ENCODE data around the gene EIF2AK3. TPM values are rescaled to one million over a fixed set of nuclear protein-coding genes. Genes with fewer than 3 reads are reported as not detected.

EIF2AK3 gene
- total RNA-seq, 2 experiments from 2014 or later = 10.6 to 14.7 TPM

- no peaks in the 10 kb centered on the region for H3K27me3 Mint-ChIP-seq
- H3K9me3 Mint-ChIP-seq = no peaks in the 10 kb centered on the region
- H3K4me1 Mint-ChIP-seq = peaks cover 30% of the 10 kb centered on the region
- DNase-seq = no peak
- no peak overlapping the region for H3K4me3 Mint-ChIP-seq
- peaks cover 1% of the 10 kb centered on the region for H3K36me3 Mint-ChIP-seq
- no peak overlapping the region for H3K27ac Mint-ChIP-seq
Observed at GRCh38 chr2:88622307-88622706, 5.0 kb downstream of the EIF2AK3 start.

GRCh38 chr2:88621432-88621831, 5.8 kb downstream of the EIF2AK3 start:
- H3K27me3 Mint-ChIP-seq = no peaks in the 10 kb centered on the region
- H3K4me3 Mint-ChIP-seq = no peak overlapping the region
- DNase-seq = no peak
- H3K36me3 Mint-ChIP-seq = peaks cover 1% of the 10 kb centered on the region
- no peak overlapping the region for H3K27ac Mint-ChIP-seq
- no peaks in the 10 kb centered on the region for H3K9me3 Mint-ChIP-seq
- H3K4me1 Mint-ChIP-seq = peaks cover 30% of the 10 kb centered on the region

GRCh38 chr2:88620015-88620414, 7.2 kb downstream of the EIF2AK3 start:
- no peak for DNase-seq
- Mint-ChIP-seq H3K36me3 (peaks cover 1% of the 10 kb centered on the region), H3K4me1 (peaks cover 28% of the 10 kb centered on the region), H3K9me3 (no peaks in the 10 kb centered on the region), H3K4me3 (no peak overlapping the region), H3K27me3 (no peaks in the 10 kb centered on the region), H3K27ac (no peak overlapping the region)

GRCh38 chr2:88615822-88616221, 11.4 kb downstream of the EIF2AK3 start:
- H3K4me1 Mint-ChIP-seq = peaks cover 20% of the 10 kb centered on the region
- H3K9me3 Mint-ChIP-seq = no peaks in the 10 kb centered on the region
- no peak overlapping the region for H3K27ac Mint-ChIP-seq
- no peaks in the 10 kb centered on the region for H3K27me3 Mint-ChIP-seq
- no peak overlapping the region for H3K4me3 Mint-ChIP-seq
- DNase-seq = no peak
- peaks cover 3% of the 10 kb centered on the region for H3K36me3 Mint-ChIP-seq

GRCh38 chr2:88614497-88615157, 12.6 kb downstream of the EIF2AK3 start:
- peaks cover 12% of the 10 kb centered on the region for H3K4me1 Mint-ChIP-seq
- H3K27ac Mint-ChIP-seq = no peak overlapping the region
- H3K4me3 Mint-ChIP-seq = no peak overlapping the region
- no peaks in the 10 kb centered on the region for H3K27me3 Mint-ChIP-seq
- DNase-seq = no peak
- H3K36me3 Mint-ChIP-seq = peaks cover 2% of the 10 kb centered on the region
- H3K9me3 Mint-ChIP-seq = no peaks in the 10 kb centered on the region

- Mint-ChIP-seq H3K4me1 (peaks cover 12% of the 10 kb centered on the region), H3K9me3 (no peaks in the 10 kb centered on the region), H3K36me3 (peaks cover 2% of the 10 kb centered on the region), H3K27ac (no peak overlapping the region), H3K27me3 (no peaks in the 10 kb centered on the region), H3K4me3 (no peak overlapping the region)
- no peak for DNase-seq
Observed at GRCh38 chr2:88613921-88614320, 13.3 kb downstream of the EIF2AK3 start.

GRCh38 chr2:88608184-88608583, 19.1 kb downstream of the EIF2AK3 start:
- no peak overlapping the region for H3K4me3 Mint-ChIP-seq
- no peak for DNase-seq
- H3K27me3 Mint-ChIP-seq = no peaks in the 10 kb centered on the region
- peaks cover 4% of the 10 kb centered on the region for H3K36me3 Mint-ChIP-seq
- H3K27ac Mint-ChIP-seq = no peak overlapping the region
- H3K9me3 Mint-ChIP-seq = no peaks in the 10 kb centered on the region
- H3K4me1 Mint-ChIP-seq = peaks cover 11% of the 10 kb centered on the region

- H3K9me3 Mint-ChIP-seq = no peaks in the 10 kb centered on the region
- H3K4me1 Mint-ChIP-seq = peaks cover 16% of the 10 kb centered on the region
- peaks cover 4% of the 10 kb centered on the region for H3K36me3 Mint-ChIP-seq
- H3K27me3 Mint-ChIP-seq = no peaks in the 10 kb centered on the region
- no peak overlapping the region for H3K27ac Mint-ChIP-seq
- no peak for DNase-seq
- no peak overlapping the region for H3K4me3 Mint-ChIP-seq
Observed at GRCh38 chr2:88607416-88607815, 19.8 kb downstream of the EIF2AK3 start.

GRCh38 chr2:88606371-88607030, 20.8 kb downstream of the EIF2AK3 start:
- H3K36me3 Mint-ChIP-seq = peaks cover 5% of the 10 kb centered on the region
- no peak for DNase-seq
- H3K27ac Mint-ChIP-seq = no peak overlapping the region
- peaks cover 16% of the 10 kb centered on the region for H3K4me1 Mint-ChIP-seq
- H3K27me3 Mint-ChIP-seq = no peaks in the 10 kb centered on the region
- H3K4me3 Mint-ChIP-seq = no peak overlapping the region
- no peaks in the 10 kb centered on the region for H3K9me3 Mint-ChIP-seq

- no peaks in the 10 kb centered on the region for H3K27me3 Mint-ChIP-seq
- no peaks in the 10 kb centered on the region for H3K9me3 Mint-ChIP-seq
- peaks cover 5% of the 10 kb centered on the region for H3K36me3 Mint-ChIP-seq
- H3K27ac Mint-ChIP-seq = no peak overlapping the region
- peaks cover 33% of the 10 kb centered on the region for H3K4me1 Mint-ChIP-seq
- no peak overlapping the region for H3K4me3 Mint-ChIP-seq
- no peak for DNase-seq
Observed at GRCh38 chr2:88603146-88603545, 24.1 kb downstream of the EIF2AK3 start.

- Mint-ChIP-seq H3K4me3 (no peak overlapping the region), H3K27ac (no peak overlapping the region), H3K4me1 (peaks cover 40% of the 10 kb centered on the region), H3K27me3 (no peaks in the 10 kb centered on the region), H3K36me3 (peaks cover 5% of the 10 kb centered on the region), H3K9me3 (no peaks in the 10 kb centered on the region)
- DNase-seq = no peak
Observed at GRCh38 chr2:88602022-88602421, 25.2 kb downstream of the EIF2AK3 start.

- no peak overlapping the region for H3K27ac Mint-ChIP-seq
- DNase-seq = no peak
- no peaks in the 10 kb centered on the region for H3K27me3 Mint-ChIP-seq
- no peak overlapping the region for H3K4me3 Mint-ChIP-seq
- H3K36me3 Mint-ChIP-seq = peaks cover 5% of the 10 kb centered on the region
- H3K9me3 Mint-ChIP-seq = no peaks in the 10 kb centered on the region
- peaks cover 42% of the 10 kb centered on the region for H3K4me1 Mint-ChIP-seq
Observed at GRCh38 chr2:88601286-88601685, 26.0 kb downstream of the EIF2AK3 start.

GRCh38 chr2:88600038-88600465, 27.2 kb downstream of the EIF2AK3 start:
- peak; percentile 49 for DNase-seq
- peaks cover 5% of the 10 kb centered on the region for H3K36me3 Mint-ChIP-seq
- no peaks in the 10 kb centered on the region for H3K9me3 Mint-ChIP-seq
- H3K27me3 Mint-ChIP-seq = no peaks in the 10 kb centered on the region
- H3K4me1 Mint-ChIP-seq = peaks cover 43% of the 10 kb centered on the region
- peak overlapping the region; percentile 76 for H3K27ac Mint-ChIP-seq
- H3K4me3 Mint-ChIP-seq = no peak overlapping the region

- Mint-ChIP-seq H3K27me3 (no peaks in the 10 kb centered on the region), H3K9me3 (no peaks in the 10 kb centered on the region), H3K4me3 (no peak overlapping the region), H3K27ac (peak overlapping the region; percentile 76), H3K4me1 (peaks cover 43% of the 10 kb centered on the region), H3K36me3 (peaks cover 5% of the 10 kb centered on the region)
- DNase-seq = no peak
Observed at GRCh38 chr2:88599527-88599926, 27.7 kb downstream of the EIF2AK3 start.

GRCh38 chr2:88597168-88597567, 30.1 kb downstream of the EIF2AK3 start:
- peaks cover 30% of the 10 kb centered on the region for H3K4me1 Mint-ChIP-seq
- no peak for DNase-seq
- H3K27me3 Mint-ChIP-seq = no peaks in the 10 kb centered on the region
- no peak overlapping the region for H3K27ac Mint-ChIP-seq
- no peaks in the 10 kb centered on the region for H3K9me3 Mint-ChIP-seq
- no peak overlapping the region for H3K4me3 Mint-ChIP-seq
- peaks cover 4% of the 10 kb centered on the region for H3K36me3 Mint-ChIP-seq

Data from activated naive CD8-positive, alpha-beta T cell treated with anti-CD3 and anti-CD28 coated beads for 36 hours (primary cell).